K562 (cell line): ENCODE measurements around the gene RBM20. TPM values are rescaled to one million over a fixed set of nuclear protein-coding genes. Genes with fewer than 3 reads are reported as not detected.

ENCODE experiments used
- ATAC-seq: fragments of 200-7000 bp; cut with Tn5 transposase; 3 replicates; pipeline ENCODE4 v1.9.1; 2020; ENCODE audit warnings: moderate library complexity
- BruUV-seq: library from RNA; stranded (reverse); fragments of 400-500 nt; replicated peaks from 2 replicates; lab custom pipeline; 2021; lab: Mats Ljungman, UMichigan
- CTCF ChIA-PET: fragments of 300-600 bp; formaldehyde crosslinking; extraction: SDS; loops from one replicate; lab custom pipeline; 2021; ENCODE audit warnings: low intra/inter-chr PET ratio; lab: Yijun Ruan, JAX
- POLR2A ChIA-PET: fragments of 300-600, 350-650 bp; sonication (Branson Sonifier 250); formaldehyde crosslinking; extraction: SDS; loops from one replicate; lab custom pipeline; 2021; ENCODE audit warnings: antibody characterized with exemption, inconsistent platforms; lab: Yijun Ruan, JAX
- DNase-seq, 4 experiments: peaks; one replicate each; pipeline versions ENCODE4 v3.0.0 to v3.0.0-alpha.2; 2011 to 2018; ENCODE audit warnings: low spot score in 3 of 4, mixed read lengths in 3 of 4; ENCODE audit errors: extremely low read depth in 1 of 4
- FAIRE-seq: peaks from 2 replicates; lab custom pipeline; 2011; peaks lifted over from hg19 to GRCh38; lab: Jason Lieb, UNC
- H2AFZ ChIP-seq: 2 replicates; pipeline ENCODE4 v1.6.0; 2011; ENCODE audit warnings: low read depth, low read length, control low read depth, inconsistent platforms
- H3K27ac ChIP-seq: fragments of 200-600 bp; 3 replicates; pipeline ENCODE4 v1.8.0; 2011; ENCODE audit warnings: low read depth, mild to moderate bottlenecking, control low read depth, inconsistent platforms, low read length, moderate library complexity, mixed read lengths; ENCODE audit errors: extremely low read depth
- H3K27me3 ChIP-seq, 2 experiments: fragments of 300-600 bp in 1 of 2; 2 replicates in 1 of 2; 3 replicates in 1 of 2; pipeline versions ENCODE4 v1.6.0 to v1.8.0; 2011; ENCODE audit warnings: inconsistent platforms in 2 of 2, low read length in 2 of 2, mild to moderate bottlenecking in 1 of 2, mixed read lengths in 1 of 2, moderate library complexity in 1 of 2; ENCODE audit not compliant: control insufficient read depth in 2 of 2, insufficient read depth in 2 of 2
- H3K36me3 ChIP-seq: fragments of 300-600 bp; 3 replicates; pipeline ENCODE4 v1.8.0; 2011; ENCODE audit warnings: mild to moderate bottlenecking, low read length, inconsistent platforms; ENCODE audit not compliant: control insufficient read depth, insufficient read depth
- H3K4me1 ChIP-seq, 2 experiments: fragments of 200-600 bp in 1 of 2; replicated peaks in 1 of 2; 2 replicates in 1 of 2; 3 replicates in 1 of 2; pipeline versions ENCODE4 v1.5.1 to v1.8.0; 2011; ENCODE audit warnings: inconsistent platforms in 2 of 2, low read length in 2 of 2, mild to moderate bottlenecking in 1 of 2, mixed read lengths in 1 of 2, moderate library complexity in 1 of 2; ENCODE audit not compliant: control insufficient read depth in 2 of 2, insufficient read depth in 2 of 2
- H3K4me2 ChIP-seq: 2 replicates; pipeline ENCODE4 v1.6.1; 2011; ENCODE audit warnings: low read length, control low read depth, inconsistent platforms, mixed read lengths; ENCODE audit not compliant: insufficient read depth
- H3K4me3 ChIP-seq: fragments of 200-600 bp; sonication (generic), shearing (Covaris generic); 2 replicates; pipeline ENCODE4 v1.5.1; 2016; ENCODE audit warnings: control low read depth, inconsistent platforms
- H3K79me2 ChIP-seq: fragments of 200-600 bp; 3 replicates; pipeline ENCODE4 v1.8.0; 2011; ENCODE audit warnings: low read length, inconsistent platforms; ENCODE audit not compliant: control insufficient read depth, insufficient read depth
- H3K9ac ChIP-seq, 2 experiments: 2 replicates each; pipeline versions ENCODE4 v1.6.0 to v1.6.1; 2011; ENCODE audit warnings: low read depth in 2 of 2, low read length in 2 of 2, control low read depth in 1 of 2, inconsistent platforms in 1 of 2, mild to moderate bottlenecking in 1 of 2, mixed read lengths in 1 of 2; ENCODE audit not compliant: insufficient read depth in 1 of 2
- H3K9me1 ChIP-seq: one replicate; pipeline ENCODE4 v1.6.0; 2011; ENCODE audit warnings: inconsistent platforms, mild to moderate bottlenecking, low read length, moderate library complexity; ENCODE audit not compliant: control insufficient read depth, insufficient read depth
- H3K9me3 ChIP-seq: replicated peaks from 2 replicates; pipeline ENCODE4 v1.5.1; 2011; ENCODE audit warnings: low read depth, low read length, inconsistent platforms; ENCODE audit not compliant: control insufficient read depth, insufficient read depth
- H4K20me1 ChIP-seq: replicated peaks from 2 replicates; pipeline ENCODE4 v1.6.1; 2011; ENCODE audit warnings: low read length, inconsistent platforms, mixed read lengths; ENCODE audit not compliant: control insufficient read depth, insufficient read depth
- CHD2 ChIP-seq: IDR thresholded peaks from 2 replicates; pipeline ENCODE4 v1.6.1; 2011; ENCODE audit warnings: low read depth, low read length
- ELF1 ChIP-seq: fragments of 200-800 bp; sonication (Bioruptor generic); IDR thresholded peaks from 2 replicates; pipeline ENCODE4 v1.6.1; 2016; ENCODE audit warnings: missing genetic modification characterization, missing compliant biosample characterization
- MEF2A ChIP-seq: IDR thresholded peaks from 2 replicates; pipeline ENCODE4 v1.6.1; 2011; ENCODE audit warnings: low read depth, mild to moderate bottlenecking, low read length, moderate library complexity; ENCODE audit not compliant: control insufficient read depth
- RAD51 ChIP-seq: fragments of 450-650 bp; IDR thresholded peaks from 2 replicates; pipeline ENCODE4 v1.7.1; 2016; ENCODE audit warnings: low read depth, mild to moderate bottlenecking, borderline replicate concordance
- RBFOX2 ChIP-seq: fragments of 200-400 bp; formaldehyde crosslinking; IDR thresholded peaks from 2 replicates; pipeline ENCODE4 v1.6.1; 2017; ENCODE audit warnings: low read depth, mild to moderate bottlenecking, low read length, moderate library complexity
- RNF2 ChIP-seq: sonication (generic); IDR thresholded peaks from 2 replicates; pipeline ENCODE4 v1.6.1; 2016
- TEAD4 ChIP-seq, 2 experiments: sonication (generic) in 1 of 2; formaldehyde crosslinking in 1 of 2; IDR thresholded peaks; 2 replicates each; pipeline versions ENCODE4 v1.6.1 to v1.8.0; 2012 to 2022; ENCODE audit warnings: borderline replicate concordance in 1 of 2, inconsistent platforms in 1 of 2, low read length in 1 of 2, mild to moderate bottlenecking in 1 of 2, missing genetic modification reagents in 1 of 2
- TRIM24 ChIP-seq, 2 experiments: fragments of 450-650 bp; IDR thresholded peaks; 2 replicates each; pipeline ENCODE4 v1.6.1; 2016
- WGBS: fragments of 100-300 bp; shearing (Covaris generic); methylation state at CpG from one replicate; pipeline ENCODE4 v1.1.6; 2016; ENCODE audit warnings: low coverage, mixed read lengths; ENCODE audit not compliant: insufficient coverage; ENCODE audit errors: missing lambda C conversion rate; 5-methylcytosine and 5-hydroxymethylcytosine counted together
- in situ Hi-C: fragments of 300-500 bp; cut with MboI; formaldehyde crosslinking; loops from 4 replicates; pipeline ENCODE4 v1.15.0; 2018; ENCODE audit warnings: inconsistent platforms, mixed read lengths
- intact Hi-C: fragments of 100-400 bp; cut with micrococcal nuclease; formaldehyde crosslinking; loops from 2 replicates; pipeline ENCODE4 v1.14.2; 2022
- polyA plus RNA-seq, 8 experiments: library from polyadenylated mRNA; depleted of rRNA in 4 of 8; stranded (reverse) in 5 of 8; unstranded in 3 of 8; fragments of >200 nt; fragmentation: Nextera tagmentation in 2 of 8; fragmentation: Illumina TruSeq in 1 of 8; extraction: Ambion mirVana in 2 of 8; extraction: Trizol in 1 of 8; gene quantifications; 2 replicates each; pipeline versions ENCODE4 v1.2.1 to v1.2.3, GENCODE V29; 2011 to 2014; ENCODE audit warnings: inconsistent platforms in 1 of 8, missing spikeins in 1 of 8
- total RNA-seq, 7 experiments: library from RNA; depleted of rRNA in 6 of 7; stranded (reverse); fragments of >200 nt in 6 of 7; fragmentation: Illumina TruSeq in 2 of 7; extraction: Trizol in 2 of 7; gene quantifications; 2 replicates each; pipeline versions ENCODE4 v1.2.1 to v1.2.3, GENCODE V29; 2011 to 2021; ENCODE audit warnings: low replicate concordance in 1 of 7
- TF ChIP-seq, protein P1 (sequence below): sonication (generic); formaldehyde crosslinking; IDR thresholded peaks from 2 replicates; pipeline ENCODE4 v1.8.0; 2023; ENCODE audit warnings: mild to moderate bottlenecking, missing genetic modification reagents
- TF ChIP-seq, protein P2 (sequence below): IDR thresholded peaks from 3 replicates; pipeline ENCODE4 v1.6.1; 2011; ENCODE audit warnings: borderline replicate concordance, mild to moderate bottlenecking, moderate library complexity; ENCODE audit not compliant: insufficient read length; ENCODE audit errors: extremely low read depth
- TF ChIP-seq, protein P3 (sequence below): fragments of 450-650 bp; IDR thresholded peaks from 2 replicates; pipeline ENCODE4 v1.6.1; 2018; ENCODE audit warnings: mild to moderate bottlenecking, low read depth; ENCODE audit not compliant: partially characterized antibody
- TF ChIP-seq, protein P4 (sequence below): fragments of 450-650 bp; formaldehyde crosslinking; IDR thresholded peaks from 2 replicates; pipeline ENCODE4 v1.4.0; 2022; ENCODE audit warnings: missing genetic modification characterization
- TF ChIP-seq, protein P5 (sequence below): sonication (generic); formaldehyde crosslinking; IDR thresholded peaks from 2 replicates; pipeline ENCODE4 v1.9.0; 2022; ENCODE audit warnings: mild to moderate bottlenecking, missing genetic modification reagents

RBM20 gene
- total and polyA plus RNA-seq, 9 of the 15 experiments (the other 6 are each of a cell fraction or from before 2014, with no cell fraction given): 0.63 to 5.7 (median 3.2) TPM

DNA sequence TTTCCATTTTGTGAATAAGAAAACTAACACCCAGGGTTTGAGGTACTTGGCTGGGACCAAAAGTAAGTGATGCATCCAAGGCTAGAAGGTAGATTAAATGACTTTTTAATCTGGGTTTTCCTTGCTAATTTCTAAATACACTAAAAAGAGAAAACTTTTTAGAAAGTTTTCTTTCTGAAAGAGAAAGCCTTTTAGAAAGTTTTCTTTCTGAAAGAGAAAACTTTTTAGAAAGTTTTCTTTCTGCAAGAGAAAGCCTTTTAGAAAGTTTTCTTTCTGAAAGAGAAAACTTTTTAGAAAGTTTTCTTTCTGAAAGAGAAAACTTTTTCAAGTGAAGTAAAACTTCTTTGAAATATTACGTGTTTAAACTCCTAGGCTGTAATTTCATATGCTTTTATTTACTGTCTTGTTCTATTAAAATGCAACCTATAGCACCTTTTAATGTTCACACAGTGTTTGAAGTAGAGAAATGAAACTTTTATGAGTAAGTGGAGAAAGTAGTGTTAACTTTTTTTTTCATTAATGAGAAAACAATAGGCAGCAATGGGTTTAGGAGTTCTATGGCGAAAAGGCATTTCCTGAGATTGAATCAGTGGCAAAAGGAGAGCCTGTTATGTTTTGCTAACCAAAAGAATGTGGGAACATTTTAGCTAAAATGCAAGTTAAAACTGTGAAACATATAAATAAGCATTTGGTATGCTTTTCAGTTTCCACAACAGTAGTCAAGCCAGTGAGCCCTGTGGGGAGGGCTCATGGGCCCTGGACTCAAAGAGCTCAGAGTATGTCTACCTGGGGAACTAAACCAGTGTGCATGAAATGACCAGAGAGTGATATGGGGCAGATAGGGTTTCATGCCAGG, 103.7 kb downstream of the RBM20 start:
- Histone ChIP-seq H2AFZ (no peak overlapping the region), H3K79me2 (no peaks in the 10 kb centered on the region), H3K27ac (no peak overlapping the region), H3K9me1 (no peaks in the 10 kb centered on the region), H3K36me3 (no peaks in the 10 kb centered on the region; the same call in 2 of the 3 replicates), H3K9ac (no peak overlapping the region), H3K4me2 (no peak overlapping the region), H3K27me3 (no peaks in the 10 kb centered on the region), H3K9me3 (no peaks in the 10 kb centered on the region), H3K4me1 (no peaks in the 10 kb centered on the region), H4K20me1 (no peaks in the 10 kb centered on the region), H3K4me3 (no peak overlapping the region)
- intact Hi-C loops: loop anchor here (2.0 kb wide), 2 partner anchors 55 to 145 kb away; no protein-coding TSS in a partner anchor
- ATAC-seq (no peak), DNase-seq (no peak), FAIRE-seq (no peak)
- 91% methylated on average over 2 of the region's 2 CpGs for WGBS
- CTCF ChIA-PET: no interaction called here
- in situ Hi-C loops: no loop called here
- no TSS peak for BruUV-seq
- POLR2A ChIA-PET: no interaction called here
- TF ChIP-seq, protein P1, sequence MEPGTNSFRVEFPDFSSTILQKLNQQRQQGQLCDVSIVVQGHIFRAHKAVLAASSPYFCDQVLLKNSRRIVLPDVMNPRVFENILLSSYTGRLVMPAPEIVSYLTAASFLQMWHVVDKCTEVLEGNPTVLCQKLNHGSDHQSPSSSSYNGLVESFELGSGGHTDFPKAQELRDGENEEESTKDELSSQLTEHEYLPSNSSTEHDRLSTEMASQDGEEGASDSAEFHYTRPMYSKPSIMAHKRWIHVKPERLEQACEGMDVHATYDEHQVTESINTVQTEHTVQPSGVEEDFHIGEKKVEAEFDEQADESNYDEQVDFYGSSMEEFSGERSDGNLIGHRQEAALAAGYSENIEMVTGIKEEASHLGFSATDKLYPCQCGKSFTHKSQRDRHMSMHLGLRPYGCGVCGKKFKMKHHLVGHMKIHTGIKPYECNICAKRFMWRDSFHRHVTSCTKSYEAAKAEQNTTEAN: no peak
- TF ChIP-seq CHD2: no peak
- TF ChIP-seq RNF2: no peak
- no peak for TF ChIP-seq ELF1 (tag)
- TF ChIP-seq TRIM24 (IDR thresholded peaks at IDR 0.05): no peak
- no peak for TF ChIP-seq RBFOX2
- TF ChIP-seq, protein P2, sequence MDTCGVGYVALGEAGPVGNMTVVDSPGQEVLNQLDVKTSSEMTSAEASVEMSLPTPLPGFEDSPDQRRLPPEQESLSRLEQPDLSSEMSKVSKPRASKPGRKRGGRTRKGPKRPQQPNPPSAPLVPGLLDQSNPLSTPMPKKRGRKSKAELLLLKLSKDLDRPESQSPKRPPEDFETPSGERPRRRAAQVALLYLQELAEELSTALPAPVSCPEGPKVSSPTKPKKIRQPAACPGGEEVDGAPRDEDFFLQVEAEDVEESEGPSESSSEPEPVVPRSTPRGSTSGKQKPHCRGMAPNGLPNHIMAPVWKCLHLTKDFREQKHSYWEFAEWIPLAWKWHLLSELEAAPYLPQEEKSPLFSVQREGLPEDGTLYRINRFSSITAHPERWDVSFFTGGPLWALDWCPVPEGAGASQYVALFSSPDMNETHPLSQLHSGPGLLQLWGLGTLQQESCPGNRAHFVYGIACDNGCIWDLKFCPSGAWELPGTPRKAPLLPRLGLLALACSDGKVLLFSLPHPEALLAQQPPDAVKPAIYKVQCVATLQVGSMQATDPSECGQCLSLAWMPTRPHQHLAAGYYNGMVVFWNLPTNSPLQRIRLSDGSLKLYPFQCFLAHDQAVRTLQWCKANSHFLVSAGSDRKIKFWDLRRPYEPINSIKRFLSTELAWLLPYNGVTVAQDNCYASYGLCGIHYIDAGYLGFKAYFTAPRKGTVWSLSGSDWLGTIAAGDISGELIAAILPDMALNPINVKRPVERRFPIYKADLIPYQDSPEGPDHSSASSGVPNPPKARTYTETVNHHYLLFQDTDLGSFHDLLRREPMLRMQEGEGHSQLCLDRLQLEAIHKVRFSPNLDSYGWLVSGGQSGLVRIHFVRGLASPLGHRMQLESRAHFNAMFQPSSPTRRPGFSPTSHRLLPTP: no peak
- TF ChIP-seq, protein P3, sequence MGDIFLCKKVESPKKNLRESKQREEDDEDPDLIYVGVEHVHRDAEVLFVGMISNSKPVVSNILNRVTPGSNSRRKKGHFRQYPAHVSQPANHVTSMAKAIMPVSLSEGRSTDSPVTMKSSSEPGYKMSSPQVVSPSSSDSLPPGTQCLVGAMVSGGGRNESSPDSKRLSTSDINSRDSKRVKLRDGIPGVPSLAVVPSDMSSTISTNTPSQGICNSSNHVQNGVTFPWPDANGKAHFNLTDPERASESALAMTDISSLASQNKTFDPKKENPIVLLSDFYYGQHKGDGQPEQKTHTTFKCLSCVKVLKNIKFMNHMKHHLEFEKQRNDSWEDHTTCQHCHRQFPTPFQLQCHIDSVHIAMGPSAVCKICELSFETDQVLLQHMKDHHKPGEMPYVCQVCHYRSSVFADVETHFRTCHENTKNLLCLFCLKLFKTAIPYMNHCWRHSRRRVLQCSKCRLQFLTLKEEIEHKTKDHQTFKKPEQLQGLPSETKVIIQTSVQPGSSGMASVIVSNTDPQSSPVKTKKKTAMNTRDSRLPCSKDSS: no peak
- no peak for TF ChIP-seq TEAD4 (IDR thresholded peaks at IDR 0.05; ENCODE audit: low read length)
- TF ChIP-seq TEAD4 (CRISPR knock-in tag; IDR thresholded peaks at IDR 0.05; ENCODE audit: borderline replicate concordance): no peak
- TF ChIP-seq, protein P4, sequence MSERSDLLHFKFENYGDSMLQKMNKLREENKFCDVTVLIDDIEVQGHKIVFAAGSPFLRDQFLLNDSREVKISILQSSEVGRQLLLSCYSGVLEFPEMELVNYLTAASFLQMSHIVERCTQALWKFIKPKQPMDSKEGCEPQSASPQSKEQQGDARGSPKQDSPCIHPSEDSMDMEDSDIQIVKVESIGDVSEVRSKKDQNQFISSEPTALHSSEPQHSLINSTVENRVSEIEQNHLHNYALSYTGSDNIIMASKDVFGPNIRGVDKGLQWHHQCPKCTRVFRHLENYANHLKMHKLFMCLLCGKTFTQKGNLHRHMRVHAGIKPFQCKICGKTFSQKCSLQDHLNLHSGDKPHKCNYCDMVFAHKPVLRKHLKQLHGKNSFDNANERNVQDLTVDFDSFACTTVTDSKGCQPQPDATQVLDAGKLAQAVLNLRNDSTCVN (CRISPR knock-in tag): no peak
- no peak for TF ChIP-seq MEF2A
- TF ChIP-seq RAD51: no peak
- TF ChIP-seq, protein P5, sequence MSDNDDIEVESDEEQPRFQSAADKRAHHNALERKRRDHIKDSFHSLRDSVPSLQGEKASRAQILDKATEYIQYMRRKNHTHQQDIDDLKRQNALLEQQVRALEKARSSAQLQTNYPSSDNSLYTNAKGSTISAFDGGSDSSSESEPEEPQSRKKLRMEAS (CRISPR knock-in tag): no peak
